Stimulated activated CD4-positive, alpha-beta T cell treated with anti-CD3 and anti-CD28 coated beads, Interleukin-15, amount 100 ng/mL, for 24 hours (primary cell): Measurements from ENCODE around the gene AKAP1.
"Not testable (repeated sequence)": the region's sequence is repeated elsewhere in the genome, so short reads cannot be mapped to it uniquely, and the experiment has no call there.

Source experiments
- DNase-seq: peaks from one replicate; pipeline ENCODE4 v3.0.0-alpha.2; 2020

The AKAP1 gene

GRCh38 chr17:57078274-57078673 is 6.8 kb upstream of the AKAP1 start:
- no peak for DNase-seq

- no peak for DNase-seq
These were observed 4.3 kb upstream of the AKAP1 start for GRCh38 chr17:57080718-57081117.

- no peak for DNase-seq
These were observed 2.6 kb upstream of the AKAP1 start for GRCh38 chr17:57082441-57082840.

GRCh38 chr17:57084361-57084801 is 665 bp upstream of the AKAP1 start:
- no peak for DNase-seq

- DNase-seq: peak; percentile 67
These were observed 512 bp downstream of the AKAP1 start for GRCh38 chr17:57085448-57086068.

GRCh38 chr17:57086069-57086930 is 1.3 kb downstream of the AKAP1 start:
- DNase-seq: peak; percentile 33

GRCh38 chr17:57088298-57088697 is 3.3 kb downstream of the AKAP1 start:
- no peak for DNase-seq

GRCh38 chr17:57089391-57089790 is 4.3 kb downstream of the AKAP1 start:
- no peak for DNase-seq

- no peak for DNase-seq
These were observed 5.6 kb downstream of the AKAP1 start for GRCh38 chr17:57090560-57091185.

- no peak for DNase-seq
These were observed 6.2 kb downstream of the AKAP1 start for GRCh38 chr17:57091186-57091618.

GRCh38 chr17:57092171-57092570 is 7.1 kb downstream of the AKAP1 start:
- no peak for DNase-seq

- DNase-seq: no peak
These were observed 7.7 kb downstream of the AKAP1 start for GRCh38 chr17:57092779-57093178.

- DNase-seq: no peak
These were observed 11.6 kb downstream of the AKAP1 start for GRCh38 chr17:57096472-57097202.

- DNase-seq: no peak
These were observed 12.9 kb downstream of the AKAP1 start for GRCh38 chr17:57097832-57098421.

- no peak for DNase-seq
These were observed 14.1 kb downstream of the AKAP1 start for GRCh38 chr17:57099165-57099564.

GRCh38 chr17:57102122-57102521 is 17.1 kb downstream of the AKAP1 start:
- no peak for DNase-seq

GRCh38 chr17:57102660-57103059 is 17.6 kb downstream of the AKAP1 start:
- DNase-seq: not testable (repeated sequence)

- DNase-seq: no peak
These were observed 19.6 kb downstream of the AKAP1 start for GRCh38 chr17:57104461-57105175.

GRCh38 chr17:57105591-57105990 is 20.5 kb downstream of the AKAP1 start:
- no peak for DNase-seq

- DNase-seq: no peak
These were observed 21.2 kb downstream of the AKAP1 start for GRCh38 chr17:57106107-57106835.

- no peak for DNase-seq
These were observed 21.9 kb downstream of the AKAP1 start for GRCh38 chr17:57106836-57107497.
